Endothelial cell of umbilical vein (primary cell): ENCODE measurements around the gene IFT74. TPM values are rescaled to one million over a fixed set of nuclear protein-coding genes. Genes with fewer than 3 reads are reported as not detected.

ENCODE experiments used
- BruUV-seq: library from RNA; stranded (reverse); fragments of 400-500 nt; replicated peaks from 2 replicates; lab custom pipeline; 2021; lab: Mats Ljungman, UMichigan
- CTCF ChIA-PET: fragments of 300-600, 350-600 bp; sonication (Branson Sonifier 250); formaldehyde crosslinking; loops from one replicate; lab custom pipeline; 2021; ENCODE audit warnings: antibody characterized with exemption, inconsistent platforms; lab: Charles Lee
- POLR2A ChIA-PET: fragments of 300-600, 350-600 bp; sonication (Branson Sonifier 250); formaldehyde crosslinking; loops from one replicate; lab custom pipeline; 2021; ENCODE audit warnings: antibody characterized with exemption, inconsistent platforms; lab: Charles Lee
- DNase-seq: peaks from one replicate; pipeline ENCODE4 v3.0.0-alpha.2; 2011; ENCODE audit warnings: low read depth, low spot score
- FAIRE-seq: peaks from 2 replicates; lab custom pipeline; 2011; peaks lifted over from hg19 to GRCh38; lab: Jason Lieb, UNC
- H2AFZ ChIP-seq: 2 replicates; pipeline ENCODE4 v1.6.0; 2012; ENCODE audit warnings: low read depth, low read length, control low read depth, inconsistent platforms
- H3K27ac ChIP-seq: 2 replicates; pipeline ENCODE4 v1.5.1; 2011; ENCODE audit warnings: low read depth, mild to moderate bottlenecking, control low read depth, low read length, moderate library complexity; ENCODE audit not compliant: insufficient read depth
- H3K27me3 ChIP-seq, 2 experiments: 2 replicates each; pipeline versions ENCODE4 v1.6.0 to v1.6.1; 2011; ENCODE audit warnings: low read length in 2 of 2, mixed read lengths in 1 of 2; ENCODE audit not compliant: control insufficient read depth in 2 of 2, insufficient read depth in 2 of 2
- H3K36me3 ChIP-seq, 2 experiments: 2 replicates in 1 of 2; 3 replicates in 1 of 2; pipeline ENCODE4 v1.5.1; 2011; ENCODE audit warnings: low read length in 2 of 2, mild to moderate bottlenecking in 1 of 2, moderate library complexity in 1 of 2; ENCODE audit not compliant: control insufficient read depth in 2 of 2, insufficient read depth in 2 of 2; ENCODE audit errors: extremely low read depth in 1 of 2
- H3K4me1 ChIP-seq: 3 replicates; pipeline ENCODE4 v1.5.1; 2011; ENCODE audit warnings: mild to moderate bottlenecking, low read length; ENCODE audit not compliant: control insufficient read depth, insufficient read depth; ENCODE audit errors: extremely low read depth
- H3K4me2 ChIP-seq: 2 replicates; pipeline ENCODE4 v1.6.1; 2011; ENCODE audit warnings: low read length, control low read depth, mixed read lengths; ENCODE audit not compliant: insufficient read depth
- H3K4me3 ChIP-seq, 3 experiments: fragments of 200-600 bp in 1 of 3; sonication (generic), shearing (Covaris generic) in 1 of 3; replicated peaks in 1 of 3; 2 replicates each; pipeline ENCODE4 v1.5.1; 2011 to 2016; ENCODE audit warnings: control low read depth in 3 of 3, low read length in 3 of 3, mild to moderate bottlenecking in 2 of 3, inconsistent platforms in 1 of 3, low read depth in 1 of 3, moderate library complexity in 1 of 3; ENCODE audit not compliant: insufficient read depth in 1 of 3
- H3K79me2 ChIP-seq: 2 replicates; pipeline ENCODE4 v1.6.0; 2012; ENCODE audit warnings: low read length, inconsistent platforms; ENCODE audit not compliant: control insufficient read depth, insufficient read depth
- H3K9ac ChIP-seq: replicated peaks from 2 replicates; pipeline ENCODE3; 2011; ENCODE audit warnings: low read length, control low read depth; ENCODE audit not compliant: insufficient read depth; ENCODE audit errors: extremely low read depth
- H3K9me1 ChIP-seq: replicated peaks from 3 replicates; pipeline ENCODE4 v1.6.0; 2011; ENCODE audit warnings: mild to moderate bottlenecking, low read length; ENCODE audit not compliant: control insufficient read depth, insufficient read depth; ENCODE audit errors: extremely low read depth
- H3K9me3 ChIP-seq: replicated peaks from 2 replicates; pipeline ENCODE4 v1.5.1; 2012; ENCODE audit warnings: low read length, inconsistent platforms; ENCODE audit not compliant: control insufficient read depth, insufficient read depth
- H4K20me1 ChIP-seq: replicated peaks from 2 replicates; pipeline ENCODE3; 2011; ENCODE audit warnings: mild to moderate bottlenecking, low read length; ENCODE audit not compliant: control insufficient read depth, insufficient read depth; ENCODE audit errors: extremely low read depth
- CTCF ChIP-seq, 2 donors: IDR thresholded peaks; 1 replicate in 1 of 2; 2 replicates in 1 of 2; pipeline ENCODE4 v1.5.1; 2011; ENCODE audit warnings: low read length in 2 of 2, mild to moderate bottlenecking in 2 of 2, moderate library complexity in 2 of 2, control low read depth in 1 of 2, inconsistent platforms in 1 of 2, low read depth in 1 of 2; ENCODE audit not compliant: insufficient read depth in 1 of 2; ENCODE audit errors: extremely low read depth in 1 of 2
- EZH2 ChIP-seq: IDR thresholded peaks from 2 replicates; pipeline ENCODE4 v1.6.1; 2012; ENCODE audit warnings: borderline replicate concordance, low read depth, mild to moderate bottlenecking, moderate library complexity, low read length, inconsistent platforms; ENCODE audit not compliant: severe bottlenecking
- FOS ChIP-seq: IDR thresholded peaks from 2 replicates; pipeline ENCODE4 v1.6.1; 2011; ENCODE audit warnings: mild to moderate bottlenecking, low read length, moderate library complexity, borderline replicate concordance; ENCODE audit not compliant: insufficient read depth
- GATA2 ChIP-seq: IDR thresholded peaks from 2 replicates; pipeline ENCODE4 v1.7.0; 2011; ENCODE audit warnings: low read depth, mild to moderate bottlenecking, moderate library complexity, mixed read lengths, low read length; ENCODE audit not compliant: insufficient read length, insufficient read depth
- JUN ChIP-seq: IDR thresholded peaks from 2 replicates; pipeline ENCODE4 v1.6.1; 2011; ENCODE audit warnings: borderline replicate concordance, low read depth; ENCODE audit not compliant: insufficient read length, insufficient read depth
- MAX ChIP-seq: IDR thresholded peaks from 2 replicates; pipeline ENCODE4 v1.6.1; 2011; ENCODE audit not compliant: insufficient read depth, insufficient read length
- MYC ChIP-seq: IDR thresholded peaks from one replicate; pipeline ENCODE4 v1.6.1; 2011; ENCODE audit warnings: mild to moderate bottlenecking, low read depth, low read length
- POLR2A ChIP-seq: IDR thresholded peaks from 2 replicates; pipeline ENCODE4 v1.6.1; 2012; ENCODE audit warnings: low read depth, mild to moderate bottlenecking, control low read depth, low read length
- POLR2AphosphoS5 ChIP-seq: IDR thresholded peaks from 2 replicates; pipeline ENCODE4 v1.6.1; 2012; ENCODE audit warnings: low read depth, mild to moderate bottlenecking, control low read depth, low read length, moderate library complexity; ENCODE audit not compliant: insufficient read depth
- dilution Hi-C: fragments of 300-500 bp; cut with MboI; formaldehyde crosslinking; loops from one replicate; pipeline ENCODE4 v1.15.0; 2019; ENCODE audit warnings: low sequenced_read_pairs; ENCODE audit not compliant: extremely low pct_ligation_motif_present
- intact Hi-C: fragments of 100-400 bp; cut with micrococcal nuclease; formaldehyde crosslinking; loops from one replicate; pipeline ENCODE4 v1.10.0; 2022
- polyA plus RNA-seq, 4 experiments: library from polyadenylated mRNA; depleted of rRNA in 3 of 4; stranded (reverse) in 3 of 4; unstranded in 1 of 4; fragments of >200 nt; gene quantifications; 2 replicates each; pipeline versions ENCODE4 v1.2.1 to v1.2.3, GENCODE V29; 2011 to 2012; ENCODE audit warnings: missing spikeins in 1 of 4
- total RNA-seq: library from RNA; stranded (reverse); gene quantifications from 2 replicates; pipeline ENCODE4 v1.2.3, GENCODE V29; 2021

The IFT74 gene
- total and polyA plus RNA-seq, 2 donors (not counting 3 experiments of a cell fraction or from before 2014, with no cell fraction given) = 3.4 to 10.8 TPM

GRCh38 chr9:26945591-26945990, 10.6 kb upstream of the IFT74 start:
- H3K9me3 ChIP-seq = no peaks in the 10 kb centered on the region
- BruUV-seq = no TSS peak
- intact Hi-C loops = loop anchor here (5.0 kb wide), 1 partner anchor 172 kb away; no protein-coding TSS in a partner anchor

GRCh38 chr9:26946753-26947727, 9.2 kb upstream of the IFT74 start, which contains the start of gene PLAA:
Gene PLAA (minus strand): TSS chr9:26947242. CDS start chr9:26947045, 197 bp downstream.
- POLR2A ChIA-PET = interaction anchor here (1.5 kb wide), 1 partner anchor 9 kb away, joined by 15 read pairs; the partner anchor contains the start of gene IFT74
- FAIRE-seq = peak; percentile 83
- H3K9me3 ChIP-seq = no peaks in the 10 kb centered on the region

More at GRCh38 chr9:26945591-26945990, 10.6 kb upstream of the IFT74 start:
- Histone ChIP-seq H3K36me3 (no peaks in the 10 kb centered on the region), H3K27me3 (no peaks in the 10 kb centered on the region), H3K4me3 (peak overlapping the region in 2 of 3 experiments; percentile 29 to 90), H4K20me1 (peaks cover 2% of the 10 kb centered on the region), H3K4me2 (peak overlapping the region; percentile 90), H2AFZ (no peak overlapping the region), H3K4me1 (peaks cover 15% of the 10 kb centered on the region), H3K79me2 (peaks cover 63% of the 10 kb centered on the region), H3K27ac (no peak overlapping the region), H3K9me1 (no peaks in the 10 kb centered on the region), H3K9ac (peak overlapping the region; percentile 90)
- CTCF ChIA-PET = interaction anchor here (0.8 kb wide), 1 partner anchor 54 kb away, joined by 3 read pairs; no protein-coding TSS in a partner anchor
- FAIRE-seq (no peak), DNase-seq (no peak)
- TF ChIP-seq FOS (no peak), JUN (no peak)
- POLR2A ChIA-PET = no interaction called here
- dilution Hi-C loops = no loop called here

More at GRCh38 chr9:26946753-26947727, 9.2 kb upstream of the IFT74 start, which contains the start of gene PLAA:
- Histone ChIP-seq H3K36me3 (no peaks in the 10 kb centered on the region), H3K27ac (peak within 1 kb of the TSS; percentile 90), H3K4me2 (peak within 1 kb of the TSS; percentile 98), H2AFZ (peak within 1 kb of the TSS; percentile 53), H3K9me1 (no peaks in the 10 kb centered on the region), H3K79me2 (peaks cover 49% of the 10 kb centered on the region), H3K4me3 (peak within 1 kb of the TSS; percentile 70 to 90 (median 80)), H3K27me3 (no peaks in the 10 kb centered on the region), H3K9ac (peak within 1 kb of the TSS; percentile 90), H3K4me1 (peaks cover 15% of the 10 kb centered on the region), H4K20me1 (no peaks in the 10 kb centered on the region)
- CTCF ChIA-PET = interaction anchor here (0.8 to 1.2 kb wide), 2 partner anchors 9 to 55 kb away, joined by 3 to 6 read pairs; partner anchors contain the start of genes CAAP1 and IFT74
- DNase-seq = peak; percentile 91
- TF ChIP-seq JUN = no peak
- no peak for TF ChIP-seq CTCF (IDR thresholded peaks at IDR 0.05; ENCODE audit: extremely low read depth in 1 of 2, insufficient read depth in 1 of 2, low read depth in 1 of 2, low read length in 2 of 2)
- TF ChIP-seq GATA2 = no peak
- peak; percentile 13 for TF ChIP-seq MYC
- peak; percentile 77 for TF ChIP-seq POLR2A
- no peak for TF ChIP-seq EZH2
- TF ChIP-seq FOS = peak; percentile 22
- TF ChIP-seq MAX = peak; percentile 20
- peak; percentile 74 for TF ChIP-seq POLR2AphosphoS5
- TSS peak; percentile 70 for BruUV-seq
- intact Hi-C loops = loop anchor here (1.0 to 5.0 kb wide), 3 partner anchors 9 to 170 kb away; partner anchors contain the start of genes CAAP1 and IFT74
- dilution Hi-C loops = no loop called here
